HepG2 (cell line): ENCODE results near the gene ATF3. TPM values are rescaled to one million over a fixed set of nuclear protein-coding genes. Genes with fewer than 3 reads are reported as not detected.

Source experiments
- AHDC1 ChIP-seq: sonication (generic); formaldehyde crosslinking; IDR thresholded peaks from 2 replicates; pipeline ENCODE4 v1.5.1; 2020; ENCODE audit warnings: mild to moderate bottlenecking, missing genetic modification reagents, borderline replicate concordance
- ATF7 ChIP-seq, 2 experiments: fragments of 450-650 bp in 1 of 2; sonication (generic) in 1 of 2; formaldehyde crosslinking in 1 of 2; IDR thresholded peaks; 2 replicates each; pipeline versions ENCODE4 v1.4.0 to v1.6.1; 2016 to 2020; ENCODE audit warnings: antibody characterized with exemption in 1 of 2, mild to moderate bottlenecking in 1 of 2, missing genetic modification reagents in 1 of 2
- CCDC6 ChIP-seq: sonication (generic); formaldehyde crosslinking; IDR thresholded peaks from 2 replicates; pipeline ENCODE4 v1.8.1; 2022; ENCODE audit warnings: mild to moderate bottlenecking, missing genetic modification reagents, moderate library complexity
- KDM4B ChIP-seq: sonication (generic); formaldehyde crosslinking; IDR thresholded peaks from 2 replicates; pipeline ENCODE4 v1.4.0; 2020; ENCODE audit warnings: missing genetic modification reagents
- LCORL ChIP-seq, 2 experiments: fragments of 450-650 bp in 1 of 2; sonication (generic) in 1 of 2; formaldehyde crosslinking in 1 of 2; IDR thresholded peaks; 2 replicates each; pipeline versions ENCODE4 v1.5.0 to v1.6.1; 2017 to 2020; ENCODE audit warnings: antibody characterized with exemption in 1 of 2, missing genetic modification reagents in 1 of 2
- MYNN ChIP-seq: sonication (generic); formaldehyde crosslinking; IDR thresholded peaks from 2 replicates; pipeline ENCODE4 v1.4.0; 2020; ENCODE audit warnings: mild to moderate bottlenecking, low read depth, missing genetic modification reagents
- NKX3-1 ChIP-seq: sonication (generic); formaldehyde crosslinking; IDR thresholded peaks from 2 replicates; pipeline ENCODE4 v1.5.0; 2020; ENCODE audit warnings: missing genetic modification reagents
- NR0B2 ChIP-seq: sonication (generic); formaldehyde crosslinking; IDR thresholded peaks from 2 replicates; pipeline ENCODE4 v1.4.0; 2020; ENCODE audit warnings: mild to moderate bottlenecking, missing genetic modification reagents
- PCBP2 ChIP-seq: fragments of 200-400 bp; formaldehyde crosslinking; optimal IDR thresholded peaks from 2 replicates; pipeline ENCODE3; 2018; ENCODE audit warnings: low read length, low read depth; ENCODE audit not compliant: poor library complexity, severe bottlenecking
- PHB2 ChIP-seq: fragments of 450-650 bp; IDR thresholded peaks from 2 replicates; pipeline ENCODE4 v1.6.1; 2018; ENCODE audit not compliant: partially characterized antibody
- RFX5 ChIP-seq: IDR thresholded peaks from 2 replicates; pipeline ENCODE4 v1.6.1; 2011; ENCODE audit warnings: low read depth, low read length, improper control_type of control experiment
- TEAD3 ChIP-seq: optimal IDR thresholded peaks from 2 replicates; pipeline ENCODE3; 2016; ENCODE audit warnings: borderline replicate concordance
- ZNF274 ChIP-seq: sonication (generic); formaldehyde crosslinking; IDR thresholded peaks from 2 replicates; pipeline ENCODE4 v1.5.1; 2020; ENCODE audit warnings: mild to moderate bottlenecking, missing genetic modification reagents
- ZNF362 ChIP-seq: sonication (generic); formaldehyde crosslinking; IDR thresholded peaks from 2 replicates; pipeline ENCODE4 v1.4.0; 2020; ENCODE audit warnings: missing genetic modification reagents, mild to moderate bottlenecking, borderline replicate concordance
- ZNF383 ChIP-seq: sonication (generic); formaldehyde crosslinking; IDR thresholded peaks from 2 replicates; pipeline ENCODE4 v1.4.0; 2020; ENCODE audit warnings: missing genetic modification reagents, mild to moderate bottlenecking, borderline replicate concordance
- ZNF552 ChIP-seq: sonication (generic); formaldehyde crosslinking; IDR thresholded peaks from 2 replicates; pipeline ENCODE4 v1.9.0; 2022; ENCODE audit warnings: missing genetic modification reagents, mild to moderate bottlenecking, borderline replicate concordance
- ZNF609 ChIP-seq: sonication (generic); formaldehyde crosslinking; IDR thresholded peaks from 2 replicates; pipeline ENCODE4 v1.4.0; 2020; ENCODE audit warnings: mild to moderate bottlenecking, missing genetic modification reagents, borderline replicate concordance
- polyA plus RNA-seq, 8 experiments: library from polyadenylated mRNA; depleted of rRNA in 3 of 8; stranded (reverse) in 7 of 8; unstranded in 1 of 8; fragments of >200 nt; fragmentation: Illumina TruSeq in 4 of 8; extraction: Trizol in 4 of 8; gene quantifications; 2 replicates each; pipeline versions ENCODE4 v1.2.1 to v1.2.3, GENCODE V29; 2011 to 2016; ENCODE audit warnings: low read depth in 4 of 8, missing spikeins in 1 of 8, mixed read lengths in 1 of 8; ENCODE audit not compliant: insufficient read depth in 1 of 8
- total RNA-seq, 5 experiments: library from RNA; depleted of rRNA; stranded (reverse); fragments of >200 nt; fragmentation: Illumina TruSeq; extraction: Trizol; gene quantifications; 2 replicates each; pipeline ENCODE4 v1.2.3, GENCODE V29; 2016; ENCODE audit warnings: low read depth in 1 of 5

Gene ATF3
- total and polyA plus RNA-seq, 2 of the 13 experiments (the other 11 are each of a cell fraction or from before 2014, with no cell fraction given): 5.0 to 13.0 TPM

GRCh38 chr1:212608392-212608958 lies at the start of gene ATF3 (continued):
- TF ChIP-seq ZNF609 (CRISPR knock-in tag) (peak; percentile 38), ZNF274 (no peak), ATF7 (IDR thresholded peaks at IDR 0.05) (peak; percentile 93), ATF7 (CRISPR knock-in tag; IDR thresholded peaks at IDR 0.05) (peak; percentile 98), MYNN (no peak), AHDC1 (CRISPR knock-in tag) (no peak), RFX5 (no peak), PHB2 (no peak), NKX3-1 (CRISPR knock-in tag) (peak; percentile 16; the same call in 1 of the 2 replicates), NR0B2 (CRISPR knock-in tag) (peak; percentile 76; the same call in 1 of the 2 replicates), ZNF362 (CRISPR knock-in tag) (peak; percentile 41; the same call in 1 of the 2 replicates), ZNF552 (CRISPR knock-in tag) (peak; percentile 68), KDM4B (CRISPR knock-in tag) (no peak), PCBP2 (no peak), ZNF383 (CRISPR knock-in tag) (no peak), CCDC6 (CRISPR knock-in tag) (peak; percentile 92), TEAD3 (peak; percentile 56), LCORL (IDR thresholded peaks at IDR 0.05) (no peak), LCORL (CRISPR knock-in tag; IDR thresholded peaks at IDR 0.05) (peak; percentile 70; the same call in 1 of the 2 replicates)
